Lower lobe of right lung (tissue), 2 donors: ENCODE measurements around the gene ESPL1. TPM values are rescaled to one million over a fixed set of nuclear protein-coding genes. Genes with fewer than 3 reads are reported as not detected.

ENCODE experiments used
- ATAC-seq, 2 donors: fragments of 200-7000 bp; cut with Tn5 transposase; one replicate each; pipeline ENCODE4 v1.9.1; 2020 to 2022; ENCODE audit warnings: mild to moderate bottlenecking in 2 of 2, moderate library complexity in 2 of 2
- DNase-seq: peaks from one replicate; pipeline ENCODE4 v3.0.0-alpha.2; 2020
- H3K27ac ChIP-seq: fragments of 200-600 bp; one replicate; pipeline ENCODE4 v1.8.0; 2022
- H3K27me3 ChIP-seq: fragments of 200-600 bp; one replicate; pipeline ENCODE4 v1.8.0; 2022; ENCODE audit warnings: low read depth
- H3K36me3 ChIP-seq: fragments of 200-600 bp; one replicate; pipeline ENCODE4 v1.8.0; 2022; ENCODE audit warnings: mild to moderate bottlenecking
- H3K4me1 ChIP-seq: fragments of 200-600 bp; one replicate; pipeline ENCODE4 v1.8.0; 2022
- H3K4me3 ChIP-seq: fragments of 200-600 bp; one replicate; pipeline ENCODE4 v1.8.0; 2022; ENCODE audit warnings: mild to moderate bottlenecking
- H3K9me3 ChIP-seq: fragments of 200-600 bp; one replicate; pipeline ENCODE4 v1.8.0; 2022
- CTCF ChIP-seq: fragments of 200-600 bp; IDR thresholded peaks from one replicate; pipeline ENCODE4 v1.8.0; 2022; ENCODE audit warnings: antibody characterized with exemption, mild to moderate bottlenecking
- intact Hi-C: fragments of 100-400 bp; cut with DNase I; formaldehyde crosslinking; loops from one replicate; pipeline ENCODE4 v1.11.0; 2022
- total RNA-seq: library from RNA; stranded (reverse); fragmentation: NEBNext Ultra II Directional; extraction: Animal tissue kit (Norgen Biotek cat#: 25700); gene quantifications from one replicate; pipeline ENCODE4 v1.2.1, GENCODE V29; 2021
- donor health status: DM: no; HTN: yes; CAD: no; lungs with severe emphysema.

The ESPL1 gene
- total RNA-seq, 1 donor from 2014 or later = 2.2 TPM

- ATAC-seq (peak in 1 of 2 donors; percentile 3), DNase-seq (no peak)
- Histone ChIP-seq H3K27me3 (no peaks in the 10 kb centered on the region), H3K36me3 (no peaks in the 10 kb centered on the region), H3K9me3 (no peaks in the 10 kb centered on the region), H3K27ac (no peak overlapping the region), H3K4me1 (peaks cover 8% of the 10 kb centered on the region), H3K4me3 (peak overlapping the region; percentile 72)
- intact Hi-C loops = no loop called here
- TF ChIP-seq CTCF = no peak
Observed at GRCh38 chr12:53268630-53269562, 797 bp downstream of the ESPL1 start.

GRCh38 chr12:53274445-53274844, 6.3 kb downstream of the ESPL1 start:
- H3K9me3 ChIP-seq = no peaks in the 10 kb centered on the region
- no peaks in the 10 kb centered on the region for H3K36me3 ChIP-seq
- no peak overlapping the region for H3K4me3 ChIP-seq
- DNase-seq (no peak), ATAC-seq (no peak)
- H3K4me1 ChIP-seq = no peaks in the 10 kb centered on the region
- no peak for TF ChIP-seq CTCF
- intact Hi-C loops = no loop called here
- no peak overlapping the region for H3K27ac ChIP-seq
- H3K27me3 ChIP-seq = no peaks in the 10 kb centered on the region

GRCh38 chr12:53276511-53276910, 8.4 kb downstream of the ESPL1 start:
- H3K27me3 ChIP-seq = no peaks in the 10 kb centered on the region
- no peak overlapping the region for H3K27ac ChIP-seq
- no peak overlapping the region for H3K4me3 ChIP-seq
- TF ChIP-seq CTCF = no peak
- ATAC-seq (peak in 1 of 2 donors; percentile 10), DNase-seq (no peak)
- H3K36me3 ChIP-seq = no peaks in the 10 kb centered on the region
- no peaks in the 10 kb centered on the region for H3K4me1 ChIP-seq
- no peaks in the 10 kb centered on the region for H3K9me3 ChIP-seq
- intact Hi-C loops = no loop called here

GRCh38 chr12:53277981-53278380, 9.9 kb downstream of the ESPL1 start:
- Histone ChIP-seq H3K4me3 (no peak overlapping the region), H3K36me3 (no peaks in the 10 kb centered on the region), H3K4me1 (no peaks in the 10 kb centered on the region), H3K27ac (no peak overlapping the region), H3K27me3 (no peaks in the 10 kb centered on the region), H3K9me3 (no peaks in the 10 kb centered on the region)
- no peak for ATAC-seq
- intact Hi-C loops = no loop called here
- DNase-seq = no peak
- no peak for TF ChIP-seq CTCF

GRCh38 chr12:53279283-53279869, 11.3 kb downstream of the ESPL1 start:
- no peak for DNase-seq
- no peak for ATAC-seq
- Histone ChIP-seq H3K27ac (no peak overlapping the region), H3K9me3 (no peaks in the 10 kb centered on the region), H3K4me3 (no peak overlapping the region), H3K27me3 (no peaks in the 10 kb centered on the region), H3K36me3 (no peaks in the 10 kb centered on the region), H3K4me1 (no peaks in the 10 kb centered on the region)
- TF ChIP-seq CTCF = no peak
- intact Hi-C loops = no loop called here
